ENCODE data around the gene HOXB6.

DNA sequence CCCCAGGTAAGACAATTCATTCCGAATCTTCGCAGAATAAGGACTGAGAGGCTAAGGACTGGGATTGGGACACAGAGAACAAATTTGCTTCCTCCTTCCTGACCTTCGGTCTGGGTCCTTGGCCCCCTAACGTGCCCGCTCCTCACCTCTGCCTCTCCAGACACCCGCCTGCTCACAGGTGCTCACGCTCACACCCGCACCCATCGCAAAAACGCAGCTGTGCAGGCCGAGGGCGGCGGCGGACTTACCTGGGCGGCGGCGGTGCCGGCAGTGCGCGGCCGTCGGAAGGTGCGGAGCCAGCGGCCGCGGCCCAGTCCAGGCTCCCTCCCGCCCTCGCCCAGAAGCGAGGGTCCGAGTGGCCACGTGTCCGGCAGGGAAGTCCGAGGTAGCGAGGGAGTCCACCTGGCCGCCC lies 28.5 kb upstream of the HOXB6 start:
- TF ChIP-seq POLR2A (IDR thresholded peaks at IDR 0.05), result no peak
- TF ChIP-seq, protein P1, sequence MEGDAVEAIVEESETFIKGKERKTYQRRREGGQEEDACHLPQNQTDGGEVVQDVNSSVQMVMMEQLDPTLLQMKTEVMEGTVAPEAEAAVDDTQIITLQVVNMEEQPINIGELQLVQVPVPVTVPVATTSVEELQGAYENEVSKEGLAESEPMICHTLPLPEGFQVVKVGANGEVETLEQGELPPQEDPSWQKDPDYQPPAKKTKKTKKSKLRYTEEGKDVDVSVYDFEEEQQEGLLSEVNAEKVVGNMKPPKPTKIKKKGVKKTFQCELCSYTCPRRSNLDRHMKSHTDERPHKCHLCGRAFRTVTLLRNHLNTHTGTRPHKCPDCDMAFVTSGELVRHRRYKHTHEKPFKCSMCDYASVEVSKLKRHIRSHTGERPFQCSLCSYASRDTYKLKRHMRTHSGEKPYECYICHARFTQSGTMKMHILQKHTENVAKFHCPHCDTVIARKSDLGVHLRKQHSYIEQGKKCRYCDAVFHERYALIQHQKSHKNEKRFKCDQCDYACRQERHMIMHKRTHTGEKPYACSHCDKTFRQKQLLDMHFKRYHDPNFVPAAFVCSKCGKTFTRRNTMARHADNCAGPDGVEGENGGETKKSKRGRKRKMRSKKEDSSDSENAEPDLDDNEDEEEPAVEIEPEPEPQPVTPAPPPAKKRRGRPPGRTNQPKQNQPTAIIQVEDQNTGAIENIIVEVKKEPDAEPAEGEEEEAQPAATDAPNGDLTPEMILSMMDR (IDR thresholded peaks at IDR 0.05), result no peak

All from lower leg skin (tissue), 3 donors.